Testis (tissue), 2 donors: Measurements from ENCODE around the gene FABP1.

Experiments
- POLR2A ChIP-seq: fragments of 450-650 bp; IDR thresholded peaks from one replicate; pipeline ENCODE4 v1.6.1; 2017; ENCODE audit warnings: antibody characterized with exemption, mild to moderate bottlenecking, moderate library complexity
- TF ChIP-seq, protein P1 (sequence below), 3 experiments: fragments of 450-650 bp in 2 of 3; fragments of 200-600 bp in 1 of 3; sonication (generic) in 1 of 3; IDR thresholded peaks; one replicate each; pipeline ENCODE4 v1.5.1; 2016 to 2019; ENCODE audit warnings: antibody characterized with exemption in 3 of 3, mild to moderate bottlenecking in 2 of 3, moderate library complexity in 1 of 3

GRCh38 chr2:88172882-88173281 lies 45.0 kb upstream of the FABP1 start:
- TF ChIP-seq, protein P1, sequence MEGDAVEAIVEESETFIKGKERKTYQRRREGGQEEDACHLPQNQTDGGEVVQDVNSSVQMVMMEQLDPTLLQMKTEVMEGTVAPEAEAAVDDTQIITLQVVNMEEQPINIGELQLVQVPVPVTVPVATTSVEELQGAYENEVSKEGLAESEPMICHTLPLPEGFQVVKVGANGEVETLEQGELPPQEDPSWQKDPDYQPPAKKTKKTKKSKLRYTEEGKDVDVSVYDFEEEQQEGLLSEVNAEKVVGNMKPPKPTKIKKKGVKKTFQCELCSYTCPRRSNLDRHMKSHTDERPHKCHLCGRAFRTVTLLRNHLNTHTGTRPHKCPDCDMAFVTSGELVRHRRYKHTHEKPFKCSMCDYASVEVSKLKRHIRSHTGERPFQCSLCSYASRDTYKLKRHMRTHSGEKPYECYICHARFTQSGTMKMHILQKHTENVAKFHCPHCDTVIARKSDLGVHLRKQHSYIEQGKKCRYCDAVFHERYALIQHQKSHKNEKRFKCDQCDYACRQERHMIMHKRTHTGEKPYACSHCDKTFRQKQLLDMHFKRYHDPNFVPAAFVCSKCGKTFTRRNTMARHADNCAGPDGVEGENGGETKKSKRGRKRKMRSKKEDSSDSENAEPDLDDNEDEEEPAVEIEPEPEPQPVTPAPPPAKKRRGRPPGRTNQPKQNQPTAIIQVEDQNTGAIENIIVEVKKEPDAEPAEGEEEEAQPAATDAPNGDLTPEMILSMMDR (IDR thresholded peaks at IDR 0.05), result no peak
- no peak for TF ChIP-seq POLR2A
